ENCODE results near the gene SMCHD1. TPM values are rescaled to one million over a fixed set of nuclear protein-coding genes. Genes with fewer than 3 reads are reported as not detected.
A peak's percentile ranks its signal among the peaks of the same experiment; 100 is the strongest.

Gene SMCHD1
- total and polyA plus RNA-seq, 2 experiments from 2014 or later = 18.9 to 54.2 TPM

DNA sequence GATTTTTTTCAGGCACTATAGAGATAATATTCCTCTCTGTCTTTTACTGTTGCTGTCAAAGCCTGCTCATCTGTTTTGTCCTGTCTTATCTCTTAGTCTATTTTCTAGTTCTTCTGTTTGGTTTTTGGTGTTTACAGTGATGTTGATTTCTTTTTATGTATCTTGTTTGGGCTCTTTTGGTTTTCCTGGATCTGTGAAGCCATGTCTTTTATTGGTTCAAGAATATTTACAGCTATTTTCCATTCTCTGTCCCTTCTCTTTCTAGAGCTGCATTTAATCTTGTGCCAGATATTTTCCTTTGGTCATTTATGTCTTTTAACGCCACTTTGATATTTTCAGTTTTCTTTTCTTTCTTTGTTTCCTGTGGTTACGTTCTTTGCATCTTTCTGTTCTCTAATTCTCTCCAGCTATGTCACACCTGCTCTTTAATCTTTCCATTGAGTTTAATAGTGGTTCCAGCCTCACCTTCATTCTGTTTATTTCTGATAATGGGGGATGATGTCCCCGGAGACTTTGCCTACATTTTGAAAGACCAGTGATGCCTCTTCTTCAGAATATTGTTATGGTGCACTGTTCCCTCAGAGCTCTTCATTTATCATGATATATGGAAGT lies 32.0 kb downstream of the SMCHD1 start:
- no peak for DNase-seq (ENCODE audit: low read depth in 1 of 2, low spot score in 1 of 2)
- TF ChIP-seq, protein P1, sequence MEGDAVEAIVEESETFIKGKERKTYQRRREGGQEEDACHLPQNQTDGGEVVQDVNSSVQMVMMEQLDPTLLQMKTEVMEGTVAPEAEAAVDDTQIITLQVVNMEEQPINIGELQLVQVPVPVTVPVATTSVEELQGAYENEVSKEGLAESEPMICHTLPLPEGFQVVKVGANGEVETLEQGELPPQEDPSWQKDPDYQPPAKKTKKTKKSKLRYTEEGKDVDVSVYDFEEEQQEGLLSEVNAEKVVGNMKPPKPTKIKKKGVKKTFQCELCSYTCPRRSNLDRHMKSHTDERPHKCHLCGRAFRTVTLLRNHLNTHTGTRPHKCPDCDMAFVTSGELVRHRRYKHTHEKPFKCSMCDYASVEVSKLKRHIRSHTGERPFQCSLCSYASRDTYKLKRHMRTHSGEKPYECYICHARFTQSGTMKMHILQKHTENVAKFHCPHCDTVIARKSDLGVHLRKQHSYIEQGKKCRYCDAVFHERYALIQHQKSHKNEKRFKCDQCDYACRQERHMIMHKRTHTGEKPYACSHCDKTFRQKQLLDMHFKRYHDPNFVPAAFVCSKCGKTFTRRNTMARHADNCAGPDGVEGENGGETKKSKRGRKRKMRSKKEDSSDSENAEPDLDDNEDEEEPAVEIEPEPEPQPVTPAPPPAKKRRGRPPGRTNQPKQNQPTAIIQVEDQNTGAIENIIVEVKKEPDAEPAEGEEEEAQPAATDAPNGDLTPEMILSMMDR (IDR thresholded peaks at IDR 0.05; ENCODE audit: low read depth, low read length) = no peak
- H3K27ac ChIP-seq = no peak overlapping the region
- H3K36me3 ChIP-seq = peaks cover 20% of the 10 kb centered on the region
- H3K27me3 ChIP-seq = no peaks in the 10 kb centered on the region
- H3K9me3 ChIP-seq (ENCODE audit: low read depth) = no peaks in the 10 kb centered on the region
- no peaks in the 10 kb centered on the region for H3K4me1 ChIP-seq (ENCODE audit: low read depth)
- H3K4me3 ChIP-seq = no peak overlapping the region

DNA sequence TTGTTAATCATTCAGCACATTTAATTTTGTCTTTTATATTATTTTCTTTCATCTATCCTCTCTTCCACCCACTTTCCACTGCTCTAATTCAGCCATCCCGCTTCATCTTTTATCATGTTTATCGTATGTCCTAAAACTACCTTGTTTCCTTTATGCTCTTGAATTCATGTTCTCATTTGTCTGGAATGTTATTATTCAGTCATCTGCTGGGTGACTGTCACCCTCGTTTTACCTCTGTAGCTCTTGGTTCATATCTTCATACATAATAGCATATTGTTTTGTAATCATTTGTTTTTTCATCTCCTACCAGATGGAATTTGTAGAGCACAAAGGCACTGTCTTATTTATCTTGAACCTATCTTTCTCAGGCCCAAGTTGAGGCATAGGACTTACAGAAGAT lies 37.0 kb downstream of the SMCHD1 start:
- H3K4me3 ChIP-seq = no peak overlapping the region
- H3K36me3 ChIP-seq = peaks cover 42% of the 10 kb centered on the region
- TF ChIP-seq, protein P1 (IDR thresholded peaks at IDR 0.05; ENCODE audit: low read depth, low read length) = no peak
- H3K9me3 ChIP-seq (ENCODE audit: low read depth) = no peaks in the 10 kb centered on the region
- no peaks in the 10 kb centered on the region for H3K27me3 ChIP-seq
- no peak overlapping the region for H3K27ac ChIP-seq
- no peak for DNase-seq (ENCODE audit: low read depth in 1 of 2, low spot score in 1 of 2)
- H3K4me1 ChIP-seq (ENCODE audit: low read depth) = no peaks in the 10 kb centered on the region

DNA sequence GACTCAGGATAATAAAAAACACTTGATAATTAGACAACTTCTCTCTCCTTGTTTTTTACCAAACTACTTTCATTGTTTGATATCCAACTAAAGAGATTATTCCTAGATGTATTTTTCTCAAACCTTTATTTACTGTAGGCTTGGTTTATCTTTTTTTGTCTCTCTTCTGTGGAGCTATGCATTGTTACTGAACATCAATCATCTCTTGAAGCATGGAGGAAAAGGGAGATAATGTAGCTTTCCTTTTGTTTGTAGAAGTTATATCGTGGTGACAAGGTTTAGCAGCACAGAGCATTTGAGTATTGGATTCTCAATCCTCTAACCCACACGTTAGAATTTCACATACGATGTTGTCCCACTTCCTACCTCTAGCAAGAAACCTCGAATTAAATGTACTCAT lies 41.7 kb downstream of the SMCHD1 start:
- Histone ChIP-seq H3K4me1 (ENCODE audit: low read depth) (no peaks in the 10 kb centered on the region), H3K9me3 (ENCODE audit: low read depth) (no peaks in the 10 kb centered on the region), H3K4me3 (no peak overlapping the region), H3K27me3 (no peaks in the 10 kb centered on the region), H3K27ac (peak overlapping the region; percentile 49), H3K36me3 (peaks cover 67% of the 10 kb centered on the region)
- no peak for DNase-seq (ENCODE audit: low read depth in 1 of 2, low spot score in 1 of 2)
- TF ChIP-seq, protein P1 (IDR thresholded peaks at IDR 0.05; ENCODE audit: low read depth, low read length) = no peak

DNA sequence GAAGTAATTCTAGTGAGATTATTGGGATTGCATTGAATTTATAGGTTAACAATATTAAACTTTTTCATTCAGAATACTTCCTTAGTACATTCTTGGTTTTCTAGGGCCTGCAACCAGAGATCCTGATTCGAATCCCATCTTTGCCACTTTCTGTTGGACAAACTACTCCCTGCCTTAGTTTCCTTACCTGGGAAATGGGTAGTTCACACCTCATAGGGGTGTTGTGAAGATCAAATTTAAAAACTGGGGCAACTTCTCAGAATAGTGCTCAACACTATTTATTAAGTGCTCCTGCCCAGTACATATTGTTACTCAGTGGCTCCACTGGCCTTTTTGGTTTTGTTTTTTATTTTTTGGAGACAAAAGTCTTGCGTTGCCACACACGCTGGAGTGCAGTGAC lies 43.5 kb downstream of the SMCHD1 start:
- no peaks in the 10 kb centered on the region for H3K27me3 ChIP-seq
- H3K36me3 ChIP-seq = peaks cover 75% of the 10 kb centered on the region
- no peaks in the 10 kb centered on the region for H3K4me1 ChIP-seq (ENCODE audit: low read depth)
- TF ChIP-seq, protein P1 (IDR thresholded peaks at IDR 0.05; ENCODE audit: low read depth, low read length) = no peak
- no peak for DNase-seq (ENCODE audit: low read depth in 1 of 2, low spot score in 1 of 2)
- no peaks in the 10 kb centered on the region for H3K9me3 ChIP-seq (ENCODE audit: low read depth)
- H3K4me3 ChIP-seq = no peak overlapping the region
- H3K27ac ChIP-seq = no peak overlapping the region

DNA sequence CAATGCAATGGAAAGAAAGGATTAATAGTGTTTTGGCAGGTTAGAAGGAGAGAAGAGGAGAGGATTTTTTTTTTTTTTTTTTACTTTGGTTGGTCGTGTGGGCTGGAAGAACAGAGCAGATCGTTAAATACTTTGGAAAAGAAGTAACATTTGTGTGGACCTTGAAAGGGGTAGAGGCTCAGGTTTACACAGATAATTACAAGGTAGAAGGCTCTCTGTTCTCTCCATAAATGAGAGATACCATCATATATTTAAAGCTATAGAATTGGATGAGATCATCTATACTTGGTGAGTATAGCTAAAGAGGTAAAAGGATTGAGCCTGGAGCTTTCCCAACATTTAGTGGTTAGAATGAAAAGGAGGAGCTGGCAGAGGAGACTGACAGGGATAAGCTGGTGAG lies 49.0 kb downstream of the SMCHD1 start:
- no peaks in the 10 kb centered on the region for H3K27me3 ChIP-seq
- H3K27ac ChIP-seq = no peak overlapping the region
- TF ChIP-seq, protein P1 (IDR thresholded peaks at IDR 0.05; ENCODE audit: low read depth, low read length) = no peak
- no peak overlapping the region for H3K4me3 ChIP-seq
- H3K36me3 ChIP-seq = peaks cover 76% of the 10 kb centered on the region
- no peaks in the 10 kb centered on the region for H3K4me1 ChIP-seq (ENCODE audit: low read depth)
- no peaks in the 10 kb centered on the region for H3K9me3 ChIP-seq (ENCODE audit: low read depth)
- no peak for DNase-seq (ENCODE audit: low read depth in 1 of 2, low spot score in 1 of 2)

Data from cardiac muscle cell (in vitro differentiated cells and primary cell).